CD4-positive, alpha-beta T cell (primary cell): ENCODE data around the gene OR51I2. TPM values are rescaled to one million over a fixed set of nuclear protein-coding genes. Genes with fewer than 3 reads are reported as not detected.

Experiments
- ATAC-seq: fragments of 200-7000 bp; cut with Tn5 transposase; one replicate; pipeline ENCODE4 v1.10.0; 2022; ENCODE audit warnings: mild to moderate bottlenecking; ENCODE audit not compliant: poor library complexity
- CTCF ChIA-PET: fragments of 350-600 bp; sonication (Branson Sonifier 250); formaldehyde crosslinking; loops from one replicate; lab custom pipeline; 2021; ENCODE audit warnings: antibody characterized with exemption, inconsistent platforms; lab: Charles Lee
- POLR2A ChIA-PET: fragments of 350-600 bp; sonication (Branson Sonifier 250); formaldehyde crosslinking; loops from one replicate; lab custom pipeline; 2021; ENCODE audit warnings: antibody characterized with exemption, inconsistent platforms; lab: Charles Lee
- DNase-seq, 14 experiments: peaks; one replicate each; pipeline ENCODE4 v3.0.0-alpha.2; 2013 to 2020; ENCODE audit warnings: mixed read lengths in 2 of 14
- H3K27ac ChIP-seq, 2 donors: one replicate each; pipeline versions ENCODE4 v1.5.1 to v1.7.0; 2013; ENCODE audit warnings: low read length in 2 of 2, low read depth in 1 of 2, mild to moderate bottlenecking in 1 of 2
- H3K27me3 ChIP-seq, 2 experiments: 1 replicate in 1 of 2; 2 replicates in 1 of 2; pipeline versions ENCODE4 v1.6.1 to v1.7.0; 2013; ENCODE audit warnings: low read length in 2 of 2, control low read depth in 1 of 2, mild to moderate bottlenecking in 1 of 2, moderate library complexity in 1 of 2; ENCODE audit not compliant: insufficient read depth in 2 of 2, control insufficient read depth in 1 of 2
- H3K36me3 ChIP-seq: one replicate; pipeline ENCODE4 v1.6.1; 2013; ENCODE audit warnings: low read length, control low read depth; ENCODE audit not compliant: insufficient read depth
- H3K4me1 ChIP-seq: one replicate; pipeline ENCODE4 v1.6.1; 2013; ENCODE audit warnings: low read length, control low read depth; ENCODE audit not compliant: insufficient read depth
- H3K4me3 ChIP-seq: one replicate; pipeline ENCODE4 v1.5.1; 2013; ENCODE audit warnings: mild to moderate bottlenecking, low read length, moderate library complexity
- H3K9me3 ChIP-seq, 2 experiments: 1 replicate in 1 of 2; 2 replicates in 1 of 2; pipeline versions ENCODE4 v1.6.1 to v1.7.0; 2013; ENCODE audit warnings: low read length in 2 of 2, mild to moderate bottlenecking in 2 of 2, control low read depth in 1 of 2, moderate library complexity in 1 of 2; ENCODE audit not compliant: control insufficient read depth in 1 of 2, insufficient read depth in 1 of 2
- H3K27ac Mint-ChIP-seq: one replicate; pipeline ENCODE4 v1.8.0; 2020; ENCODE audit warnings: mixed read lengths
- H3K27me3 Mint-ChIP-seq: one replicate; pipeline ENCODE4 v1.8.0; 2021; ENCODE audit warnings: mixed read lengths
- H3K36me3 Mint-ChIP-seq: one replicate; pipeline ENCODE4 v1.8.0; 2021; ENCODE audit warnings: low read depth, mixed read lengths
- H3K4me1 Mint-ChIP-seq: one replicate; pipeline ENCODE4 v1.8.0; 2021; ENCODE audit warnings: low read depth, mixed read lengths
- H3K4me3 Mint-ChIP-seq: one replicate; pipeline ENCODE4 v1.8.0; 2020; ENCODE audit warnings: mild to moderate bottlenecking, mixed read lengths
- H3K9me3 Mint-ChIP-seq: one replicate; pipeline ENCODE4 v1.8.0; 2020; ENCODE audit warnings: mixed read lengths
- intact Hi-C, 2 experiments: fragments of 100-400 bp; cut with DNase I in 1 of 2; cut with micrococcal nuclease in 1 of 2; formaldehyde crosslinking; loops; one replicate each; pipeline versions ENCODE4 v1.15.1 to v1.9.0; 2023 to 2025; cut with DNase I, micrococcal nuclease
- total RNA-seq, 174 experiments: library from RNA in 2 of 174; stranded (reverse) in 2 of 174; gene quantifications; one replicate each; pipeline ENCODE4 v1.2.3 and lab custom pipeline; 2021 to 2026
- TF ChIP-seq, protein P1 (sequence below): fragments of 200-600 bp; IDR thresholded peaks from one replicate; pipeline ENCODE4 v1.8.0; 2022; ENCODE audit warnings: antibody characterized with exemption, mild to moderate bottlenecking

Gene OR51I2
- total RNA-seq, 2 experiments from 2014 or later, result not detected

GRCh38 chr11:5421811-5422210 lies 27.3 kb upstream of the OR51I2 start, which contains the start of gene OR51Q1:
Gene OR51Q1, plus strand, starts transcription at chr11:5422111. Its CDS starts 90 bp downstream, at chr11:5422201.
- peaks cover 0 to 8% of the 10 kb centered on the region in 2 experiments for H3K27me3 ChIP-seq
- H3K4me1 Mint-ChIP-seq, result no peaks in the 10 kb centered on the region
- H3K9me3 ChIP-seq, result no peaks in the 10 kb centered on the region
- ChIA-PET CTCF (no interaction called here), POLR2A (no interaction called here)
- H3K36me3 ChIP-seq, result no peaks in the 10 kb centered on the region
- no peak within 1 kb of the TSS for H3K4me3 Mint-ChIP-seq
- DNase-seq (no peak), ATAC-seq (no peak)
- TF ChIP-seq, protein P1, sequence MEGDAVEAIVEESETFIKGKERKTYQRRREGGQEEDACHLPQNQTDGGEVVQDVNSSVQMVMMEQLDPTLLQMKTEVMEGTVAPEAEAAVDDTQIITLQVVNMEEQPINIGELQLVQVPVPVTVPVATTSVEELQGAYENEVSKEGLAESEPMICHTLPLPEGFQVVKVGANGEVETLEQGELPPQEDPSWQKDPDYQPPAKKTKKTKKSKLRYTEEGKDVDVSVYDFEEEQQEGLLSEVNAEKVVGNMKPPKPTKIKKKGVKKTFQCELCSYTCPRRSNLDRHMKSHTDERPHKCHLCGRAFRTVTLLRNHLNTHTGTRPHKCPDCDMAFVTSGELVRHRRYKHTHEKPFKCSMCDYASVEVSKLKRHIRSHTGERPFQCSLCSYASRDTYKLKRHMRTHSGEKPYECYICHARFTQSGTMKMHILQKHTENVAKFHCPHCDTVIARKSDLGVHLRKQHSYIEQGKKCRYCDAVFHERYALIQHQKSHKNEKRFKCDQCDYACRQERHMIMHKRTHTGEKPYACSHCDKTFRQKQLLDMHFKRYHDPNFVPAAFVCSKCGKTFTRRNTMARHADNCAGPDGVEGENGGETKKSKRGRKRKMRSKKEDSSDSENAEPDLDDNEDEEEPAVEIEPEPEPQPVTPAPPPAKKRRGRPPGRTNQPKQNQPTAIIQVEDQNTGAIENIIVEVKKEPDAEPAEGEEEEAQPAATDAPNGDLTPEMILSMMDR, result no peak
- intact Hi-C loops, result no loop called here
- no peaks in the 10 kb centered on the region for H3K36me3 Mint-ChIP-seq
- H3K27me3 Mint-ChIP-seq, result peaks cover 21% of the 10 kb centered on the region
- H3K9me3 Mint-ChIP-seq, result no peaks in the 10 kb centered on the region
- H3K4me3 ChIP-seq, result no peak within 1 kb of the TSS
- no peaks in the 10 kb centered on the region for H3K4me1 ChIP-seq
- no peak within 1 kb of the TSS for H3K27ac ChIP-seq
- H3K27ac Mint-ChIP-seq, result no peak within 1 kb of the TSS

GRCh38 chr11:5423131-5423530 lies 26.0 kb upstream of the OR51I2 start:
- peaks cover 26% of the 10 kb centered on the region for H3K27me3 Mint-ChIP-seq
- H3K9me3 Mint-ChIP-seq, result no peaks in the 10 kb centered on the region
- no peak overlapping the region for H3K4me3 Mint-ChIP-seq
- Histone ChIP-seq H3K4me1 (no peaks in the 10 kb centered on the region), H3K4me3 (no peak overlapping the region), H3K27me3 (peaks cover 0 to 8% of the 10 kb centered on the region in 2 experiments), H3K36me3 (no peaks in the 10 kb centered on the region), H3K27ac (no peak overlapping the region), H3K9me3 (no peaks in the 10 kb centered on the region)
- TF ChIP-seq, protein P1, result no peak
- intact Hi-C loops, result no loop called here
- no peaks in the 10 kb centered on the region for H3K4me1 Mint-ChIP-seq
- ATAC-seq (no peak), DNase-seq (no peak)
- H3K27ac Mint-ChIP-seq, result no peak overlapping the region
- no peaks in the 10 kb centered on the region for H3K36me3 Mint-ChIP-seq
- CTCF ChIA-PET, result no interaction called here
- POLR2A ChIA-PET, result no interaction called here

GRCh38 chr11:5441414-5441813 lies 7.7 kb upstream of the OR51I2 start, which contains the start of gene OR51I1:
Gene OR51I1, minus strand, starts transcription at chr11:5441514. Its CDS starts 0 bp downstream, at chr11:5441514.
- TF ChIP-seq, protein P1, result no peak
- no peaks in the 10 kb centered on the region for H3K36me3 Mint-ChIP-seq
- ChIA-PET POLR2A (no interaction called here), CTCF (no interaction called here)
- no peak within 1 kb of the TSS for H3K4me3 Mint-ChIP-seq
- H3K36me3 ChIP-seq, result no peaks in the 10 kb centered on the region
- no peak within 1 kb of the TSS for H3K27ac ChIP-seq
- H3K27me3 ChIP-seq, result no peaks in the 10 kb centered on the region
- no peak for DNase-seq
- H3K9me3 ChIP-seq, result no peaks in the 10 kb centered on the region
- ATAC-seq, result no peak
- intact Hi-C loops, result no loop called here
- no peak within 1 kb of the TSS for H3K27ac Mint-ChIP-seq
- H3K4me1 Mint-ChIP-seq, result no peaks in the 10 kb centered on the region
- H3K27me3 Mint-ChIP-seq, result peaks cover 37% of the 10 kb centered on the region
- H3K4me3 ChIP-seq, result no peak within 1 kb of the TSS
- no peaks in the 10 kb centered on the region for H3K4me1 ChIP-seq
- H3K9me3 Mint-ChIP-seq, result no peaks in the 10 kb centered on the region
